GM10266 (cell line): Measurements from ENCODE around the gene GNG2.

Experiments used
- DNase-seq: peaks from one replicate; pipeline ENCODE4 v3.0.0; 2012; ENCODE audit errors: extremely low spot score
- TF ChIP-seq, protein P1 (sequence below): IDR thresholded peaks from 2 replicates; pipeline ENCODE4 v1.5.1; 2012; ENCODE audit warnings: mild to moderate bottlenecking, low read depth; ENCODE audit not compliant: control insufficient read depth, insufficient read depth; ENCODE audit errors: missing control alignments

The GNG2 gene

DNA sequence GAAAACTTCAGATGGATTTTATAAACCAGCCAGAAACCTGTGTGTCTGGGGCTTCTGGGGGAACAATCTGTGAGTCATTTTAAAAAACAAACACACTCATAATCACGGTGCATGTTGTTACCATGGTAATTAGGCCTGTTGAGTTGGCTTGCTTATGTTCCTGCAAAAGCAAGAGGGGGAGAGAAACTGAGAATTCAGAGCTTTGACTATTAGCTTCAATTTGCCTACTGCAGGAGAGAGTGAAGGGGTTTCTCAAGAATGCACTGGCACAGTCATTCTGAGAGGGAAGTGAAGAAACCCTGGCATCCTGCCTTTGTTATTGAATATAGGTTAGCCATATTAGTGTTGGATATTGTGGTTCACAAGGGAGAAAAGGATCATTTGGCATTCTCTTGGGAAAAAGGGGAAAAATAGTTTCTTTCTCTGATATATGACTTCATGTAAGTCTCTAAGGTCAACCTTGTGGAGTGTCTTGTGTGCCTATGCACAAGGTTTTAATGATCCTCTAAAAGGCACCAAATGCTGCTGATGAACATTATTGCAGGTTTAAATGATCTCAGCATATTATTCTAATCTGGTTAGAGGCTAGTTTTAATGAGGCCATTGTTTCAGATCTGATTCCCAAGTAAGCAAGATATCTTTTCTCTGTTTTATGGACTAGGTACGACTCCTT, 12.9 kb downstream of the GNG2 start:
- DNase-seq = peak; percentile 57
- TF ChIP-seq, protein P1, sequence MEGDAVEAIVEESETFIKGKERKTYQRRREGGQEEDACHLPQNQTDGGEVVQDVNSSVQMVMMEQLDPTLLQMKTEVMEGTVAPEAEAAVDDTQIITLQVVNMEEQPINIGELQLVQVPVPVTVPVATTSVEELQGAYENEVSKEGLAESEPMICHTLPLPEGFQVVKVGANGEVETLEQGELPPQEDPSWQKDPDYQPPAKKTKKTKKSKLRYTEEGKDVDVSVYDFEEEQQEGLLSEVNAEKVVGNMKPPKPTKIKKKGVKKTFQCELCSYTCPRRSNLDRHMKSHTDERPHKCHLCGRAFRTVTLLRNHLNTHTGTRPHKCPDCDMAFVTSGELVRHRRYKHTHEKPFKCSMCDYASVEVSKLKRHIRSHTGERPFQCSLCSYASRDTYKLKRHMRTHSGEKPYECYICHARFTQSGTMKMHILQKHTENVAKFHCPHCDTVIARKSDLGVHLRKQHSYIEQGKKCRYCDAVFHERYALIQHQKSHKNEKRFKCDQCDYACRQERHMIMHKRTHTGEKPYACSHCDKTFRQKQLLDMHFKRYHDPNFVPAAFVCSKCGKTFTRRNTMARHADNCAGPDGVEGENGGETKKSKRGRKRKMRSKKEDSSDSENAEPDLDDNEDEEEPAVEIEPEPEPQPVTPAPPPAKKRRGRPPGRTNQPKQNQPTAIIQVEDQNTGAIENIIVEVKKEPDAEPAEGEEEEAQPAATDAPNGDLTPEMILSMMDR = no peak

DNA sequence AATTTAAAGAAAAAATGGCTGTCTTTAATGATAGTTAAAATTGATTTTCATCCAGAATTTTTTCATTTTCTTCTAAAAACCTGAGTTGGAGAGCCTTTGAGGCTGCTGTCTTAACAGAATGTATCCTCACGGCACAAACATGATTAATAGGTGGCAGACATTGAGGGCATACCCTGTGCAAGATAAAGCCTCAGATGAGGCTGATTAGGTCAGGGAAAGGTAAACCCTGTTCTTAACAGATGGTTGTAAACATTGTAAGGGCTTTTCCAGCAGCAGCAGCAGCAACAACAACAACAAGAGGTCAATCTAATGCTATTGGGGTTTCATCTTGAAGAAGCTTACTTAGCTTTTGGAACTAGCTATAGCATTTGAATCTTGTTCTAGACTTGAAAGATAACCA, 17.4 kb downstream of the GNG2 start:
- DNase-seq = no peak
- TF ChIP-seq, protein P1 = no peak

DNA sequence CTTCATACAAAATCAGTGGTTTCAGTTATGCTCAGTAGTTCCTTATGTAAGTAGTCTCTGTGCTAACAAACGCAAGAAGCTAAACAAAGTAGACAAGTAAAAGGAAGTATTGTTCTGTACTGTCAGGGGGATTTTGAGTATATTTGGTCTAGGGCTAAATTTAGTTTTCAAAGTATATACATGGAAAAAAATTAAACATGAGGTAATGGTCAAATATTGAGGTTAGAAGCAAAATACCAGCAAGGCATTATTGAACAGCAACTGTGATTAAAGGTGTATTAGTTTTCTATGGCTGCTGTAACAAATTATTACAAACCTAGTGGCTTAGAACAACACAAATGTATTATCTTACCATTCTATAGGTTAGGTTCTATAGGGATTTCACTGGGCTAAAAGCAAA, 18.8 kb downstream of the GNG2 start:
- DNase-seq = no peak
- TF ChIP-seq, protein P1 = no peak

DNA sequence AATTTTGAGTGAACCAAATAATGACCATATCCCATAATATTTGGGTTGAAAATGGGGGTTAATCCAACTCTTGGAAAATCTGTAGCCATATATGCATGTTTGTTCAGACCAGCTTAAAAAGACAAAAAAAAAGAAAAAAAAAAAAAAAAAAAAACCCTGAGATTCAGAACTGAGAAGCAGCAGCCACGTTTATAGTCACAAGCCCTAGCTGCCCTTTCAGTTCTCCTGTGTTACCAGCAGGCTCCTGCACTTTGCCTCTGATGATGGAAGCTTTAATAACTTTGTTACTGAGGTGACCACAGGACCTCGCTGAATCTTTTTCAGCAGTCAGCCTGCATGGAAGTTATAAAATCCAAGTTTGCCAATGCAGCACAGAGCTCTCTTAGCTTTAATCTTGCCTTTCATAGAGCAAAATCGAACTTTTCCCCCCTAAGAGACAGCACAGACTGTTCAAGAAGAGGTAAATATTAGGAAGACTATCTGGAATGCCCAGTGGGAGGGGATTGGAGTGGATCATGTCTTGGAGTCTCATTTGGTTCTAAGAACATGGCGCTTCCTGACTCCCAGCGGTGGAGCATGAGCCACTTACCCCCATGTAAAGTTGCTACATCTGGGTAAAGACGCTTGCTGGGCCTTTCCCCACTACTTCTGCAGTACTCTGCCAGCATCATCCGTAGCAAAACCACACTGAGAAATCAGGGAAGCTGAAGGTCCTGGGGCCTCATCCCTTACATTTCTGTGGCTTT, 20.6 kb downstream of the GNG2 start:
- peak; percentile 24 for DNase-seq
- TF ChIP-seq, protein P1 = peak; percentile 8

DNA sequence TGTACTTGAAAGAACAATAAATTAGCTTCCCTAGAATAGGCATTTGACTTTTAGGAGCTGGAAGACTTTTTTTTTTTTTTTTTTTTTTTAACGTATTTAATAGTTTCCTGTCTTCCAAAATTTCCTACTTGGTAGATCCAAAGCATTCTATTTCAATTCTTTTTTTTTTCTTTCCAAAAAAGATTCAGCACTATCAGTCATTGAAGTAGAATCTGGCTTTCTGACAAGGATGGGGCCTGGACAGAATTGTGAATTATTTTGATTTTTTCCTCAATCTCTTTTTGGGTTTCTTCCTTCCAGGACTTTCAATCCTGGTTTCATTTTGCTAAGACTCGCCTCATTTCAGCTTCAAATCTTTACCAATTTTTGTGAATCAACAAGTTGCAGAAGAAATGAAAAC, 21.2 kb downstream of the GNG2 start:
- DNase-seq = no peak
- TF ChIP-seq, protein P1 = no peak

DNA sequence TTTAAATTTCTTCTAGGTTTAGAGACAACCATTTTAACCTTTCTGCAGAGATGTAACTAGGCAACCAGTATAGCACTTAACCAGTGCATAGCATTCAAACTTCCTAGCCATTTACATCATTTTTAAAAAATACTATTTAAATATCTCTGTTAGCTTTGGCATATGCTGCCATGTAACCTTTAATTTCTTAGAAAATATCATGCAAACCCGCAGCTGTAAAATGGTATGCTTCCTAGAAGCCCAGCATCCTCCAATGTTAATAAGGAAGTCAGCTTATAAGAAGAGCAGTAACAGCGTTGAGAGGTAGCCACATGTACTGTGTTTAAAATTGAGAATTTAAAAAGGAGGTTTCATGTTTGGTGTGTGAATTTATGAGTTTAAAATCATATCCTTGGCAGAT, 22.8 kb downstream of the GNG2 start:
- TF ChIP-seq, protein P1 = no peak
- no peak for DNase-seq
